Neural progenitor cell (in vitro differentiated cells): Measurements from ENCODE around the gene GHRHR. TPM values are rescaled to one million over a fixed set of nuclear protein-coding genes. Genes with fewer than 3 reads are reported as not detected.

Experiments used
- DNase-seq: peaks from one replicate; pipeline ENCODE4 v3.0.0-alpha.2; 2016; ENCODE audit warnings: low spot score
- H2AFZ ChIP-seq: fragments of 200-600 bp; sonication (generic); replicated peaks from 2 replicates; pipeline ENCODE4 v1.6.1; 2016; ENCODE audit warnings: antibody characterized with exemption
- H3F3A ChIP-seq: fragments of 200-600 bp; sonication (generic); 2 replicates; pipeline ENCODE4 v1.6.1; 2016; ENCODE audit warnings: antibody characterized with exemption, low read depth
- H3K27ac ChIP-seq: fragments of 200-600 bp; sonication (generic); 2 replicates; pipeline ENCODE4 v1.5.1; 2016; ENCODE audit warnings: mild to moderate bottlenecking
- H3K27me3 ChIP-seq: fragments of 200-600 bp; sonication (generic); 2 replicates; pipeline ENCODE4 v1.6.1; 2016; ENCODE audit warnings: mild to moderate bottlenecking, moderate library complexity
- H3K36me3 ChIP-seq: fragments of 200-600 bp; sonication (generic); 2 replicates; pipeline ENCODE4 v1.5.1; 2016
- H3K4me1 ChIP-seq: fragments of 200-600 bp; sonication (generic); 2 replicates; pipeline ENCODE4 v1.6.1; 2016; ENCODE audit warnings: mixed run types
- H3K4me2 ChIP-seq: fragments of 200-600 bp; sonication (generic); 2 replicates; pipeline ENCODE4 v1.6.1; 2016
- H3K4me3 ChIP-seq: fragments of 200-600 bp; sonication (generic); 2 replicates; pipeline ENCODE4 v1.5.1; 2016
- H3K79me2 ChIP-seq: fragments of 200-600 bp; sonication (generic); 2 replicates; pipeline ENCODE4 v1.6.1; 2016; ENCODE audit warnings: low read depth
- H3K9ac ChIP-seq: fragments of 200-600 bp; sonication (generic); 2 replicates; pipeline ENCODE4 v1.6.1; 2016
- H3K9me3 ChIP-seq: fragments of 200-600 bp; sonication (generic); 2 replicates; pipeline ENCODE4 v1.5.1; 2016; ENCODE audit warnings: low read depth
- H4K20me1 ChIP-seq: fragments of 200-600 bp; sonication (generic); 2 replicates; pipeline ENCODE4 v1.6.1; 2016; ENCODE audit warnings: low read depth
- H3K27ac Mint-ChIP-seq: 3 replicates; pipeline ENCODE4 v1.8.0; 2021; ENCODE audit warnings: mixed read lengths
- H3K27me3 Mint-ChIP-seq: 2 replicates; pipeline ENCODE4 v1.8.0; 2022; ENCODE audit warnings: low read depth, mild to moderate bottlenecking, inconsistent platforms, moderate library complexity, mixed read lengths; ENCODE audit not compliant: insufficient read depth
- H3K36me3 Mint-ChIP-seq: 3 replicates; pipeline ENCODE4 v1.8.0; 2021; ENCODE audit warnings: mixed read lengths
- H3K4me1 Mint-ChIP-seq: 3 replicates; pipeline ENCODE4 v1.8.0; 2021; ENCODE audit warnings: mixed read lengths
- H3K4me3 Mint-ChIP-seq: 3 replicates; pipeline ENCODE4 v1.8.0; 2021; ENCODE audit warnings: mild to moderate bottlenecking, moderate library complexity, mixed read lengths
- H3K9me3 Mint-ChIP-seq: 3 replicates; pipeline ENCODE4 v1.8.0; 2020; ENCODE audit warnings: mixed read lengths
- CTCF ChIP-seq: fragments of 200-600 bp; sonication (generic); IDR thresholded peaks from 2 replicates; pipeline ENCODE4 v1.5.1; 2017; ENCODE audit warnings: antibody characterized with exemption, mild to moderate bottlenecking
- EZH2 ChIP-seq: fragments of 200-600 bp; sonication (generic); IDR thresholded peaks from 2 replicates; pipeline ENCODE4 v1.6.1; 2017; ENCODE audit warnings: antibody characterized with exemption, mild to moderate bottlenecking, moderate library complexity
- EZH2phosphoT487 ChIP-seq: fragments of 200-600 bp; sonication (generic); IDR thresholded peaks from 2 replicates; pipeline ENCODE4 v1.6.1; 2017; ENCODE audit warnings: antibody characterized with exemption
- total RNA-seq: library from RNA; depleted of rRNA; stranded (reverse); fragments of >200 nt; gene quantifications from 2 replicates; pipeline ENCODE4 v1.2.3, GENCODE V29; 2015; ENCODE audit warnings: low replicate concordance

The GHRHR gene
- total RNA-seq, 1 donor from 2014 or later: not detected

- H3K9me3 ChIP-seq: no peaks in the 10 kb centered on the region
- H3K4me1 ChIP-seq: no peaks in the 10 kb centered on the region
- Mint-ChIP-seq H3K27me3 (peaks cover 4% of the 10 kb centered on the region), H3K36me3 (no peaks in the 10 kb centered on the region), H3K9me3 (peaks cover 3% of the 10 kb centered on the region), H3K4me3 (no peak overlapping the region), H3K4me1 (no peaks in the 10 kb centered on the region), H3K27ac (no peak overlapping the region)
- H3K9ac ChIP-seq: no peak overlapping the region
- H3K79me2 ChIP-seq: no peaks in the 10 kb centered on the region
- no peak for DNase-seq
- no peak overlapping the region for H3K4me2 ChIP-seq
- TF ChIP-seq EZH2 (no peak), EZH2phosphoT487 (no peak), CTCF (no peak)
- H2AFZ ChIP-seq: no peak overlapping the region
- no peak overlapping the region for H3K4me3 ChIP-seq
- no peaks in the 10 kb centered on the region for H4K20me1 ChIP-seq
- H3K27me3 ChIP-seq: peaks cover 3% of the 10 kb centered on the region
- H3K36me3 ChIP-seq: no peaks in the 10 kb centered on the region
- no peak overlapping the region for H3K27ac ChIP-seq
- no peaks in the 10 kb centered on the region for H3F3A ChIP-seq
Observed at GRCh38 chr7:30950197-30950596, 13.6 kb upstream of the GHRHR start.

DNA sequence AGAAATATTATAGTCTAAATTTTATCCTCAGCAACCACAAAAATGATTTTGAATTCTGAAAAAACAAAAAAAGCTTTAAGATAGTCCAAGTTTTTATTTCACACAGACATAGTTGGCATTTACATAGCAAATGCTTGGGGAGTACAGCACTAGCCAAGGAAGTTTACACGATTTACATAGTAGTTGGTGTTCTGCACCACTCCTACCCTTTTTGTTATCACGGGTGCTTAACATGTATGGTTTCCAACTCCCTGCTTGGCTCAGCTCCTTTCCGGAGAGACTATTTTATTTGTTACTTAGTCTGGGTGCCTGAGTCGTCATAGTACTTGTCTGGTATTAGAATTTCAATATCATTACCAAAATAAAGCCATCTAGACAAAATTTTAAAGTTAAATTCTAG is 8.8 kb upstream of the GHRHR start:
- Histone ChIP-seq H2AFZ (no peak overlapping the region), H3K4me2 (no peak overlapping the region), H4K20me1 (no peaks in the 10 kb centered on the region), H3K4me1 (no peaks in the 10 kb centered on the region), H3K9me3 (peaks cover 3% of the 10 kb centered on the region), H3K4me3 (no peak overlapping the region), H3K9ac (no peak overlapping the region), H3F3A (no peaks in the 10 kb centered on the region), H3K79me2 (no peaks in the 10 kb centered on the region), H3K36me3 (no peaks in the 10 kb centered on the region), H3K27ac (no peak overlapping the region), H3K27me3 (no peaks in the 10 kb centered on the region)
- H3K27ac Mint-ChIP-seq: no peak overlapping the region
- TF ChIP-seq CTCF (no peak), EZH2 (no peak)
- no peaks in the 10 kb centered on the region for H3K4me1 Mint-ChIP-seq
- no peak for DNase-seq
- peaks cover 10% of the 10 kb centered on the region for H3K9me3 Mint-ChIP-seq
- no peaks in the 10 kb centered on the region for H3K36me3 Mint-ChIP-seq
- no peak overlapping the region for H3K4me3 Mint-ChIP-seq
- H3K27me3 Mint-ChIP-seq: no peaks in the 10 kb centered on the region

- H3F3A ChIP-seq: no peaks in the 10 kb centered on the region
- H3K79me2 ChIP-seq: no peaks in the 10 kb centered on the region
- Mint-ChIP-seq H3K36me3 (no peaks in the 10 kb centered on the region), H3K27me3 (no peaks in the 10 kb centered on the region), H3K4me3 (no peak overlapping the region), H3K4me1 (no peaks in the 10 kb centered on the region), H3K9me3 (peaks cover 10% of the 10 kb centered on the region), H3K27ac (no peak overlapping the region)
- H4K20me1 ChIP-seq: no peaks in the 10 kb centered on the region
- TF ChIP-seq CTCF (no peak), EZH2phosphoT487 (no peak), EZH2 (no peak)
- no peaks in the 10 kb centered on the region for H3K27me3 ChIP-seq
- H3K27ac ChIP-seq: no peak overlapping the region
- no peaks in the 10 kb centered on the region for H3K36me3 ChIP-seq
- peaks cover 3% of the 10 kb centered on the region for H3K9me3 ChIP-seq
- DNase-seq: no peak
- H3K4me1 ChIP-seq: no peaks in the 10 kb centered on the region
- no peak overlapping the region for H3K4me2 ChIP-seq
- no peak overlapping the region for H2AFZ ChIP-seq
- no peak overlapping the region for H3K4me3 ChIP-seq
- no peak overlapping the region for H3K9ac ChIP-seq
Observed at GRCh38 chr7:30956704-30957103, 7.0 kb upstream of the GHRHR start.

DNA sequence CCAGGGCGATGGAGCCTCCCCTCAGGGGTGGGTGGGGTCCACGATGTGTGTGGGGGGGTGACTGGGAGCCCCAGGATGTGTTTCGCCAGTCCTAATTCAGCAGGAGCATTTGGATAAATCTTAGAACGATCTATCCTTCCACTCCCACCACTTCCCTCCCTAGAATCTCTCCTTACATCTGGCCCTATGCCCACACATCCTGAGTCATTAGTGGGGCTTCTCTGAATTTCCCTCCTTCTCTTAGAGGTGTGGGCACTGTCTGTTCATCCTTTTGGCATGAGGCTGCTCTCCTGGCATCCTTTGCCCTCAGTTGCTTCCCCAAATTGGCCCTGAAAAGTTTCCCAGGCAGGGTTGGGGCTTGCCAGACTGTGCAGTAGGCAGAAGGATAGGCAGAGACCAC is 1.6 kb downstream of the GHRHR start:
- Histone ChIP-seq H3F3A (no peaks in the 10 kb centered on the region), H2AFZ (no peak overlapping the region), H3K36me3 (no peaks in the 10 kb centered on the region), H3K4me2 (no peak overlapping the region), H3K9ac (no peak overlapping the region), H3K79me2 (no peaks in the 10 kb centered on the region), H4K20me1 (no peaks in the 10 kb centered on the region), H3K4me3 (no peak overlapping the region), H3K27me3 (no peaks in the 10 kb centered on the region), H3K9me3 (no peaks in the 10 kb centered on the region), H3K4me1 (no peaks in the 10 kb centered on the region), H3K27ac (no peak overlapping the region)
- H3K4me1 Mint-ChIP-seq: no peaks in the 10 kb centered on the region
- H3K27ac Mint-ChIP-seq: no peak overlapping the region
- H3K36me3 Mint-ChIP-seq: no peaks in the 10 kb centered on the region
- DNase-seq: no peak
- H3K9me3 Mint-ChIP-seq: no peaks in the 10 kb centered on the region
- no peak overlapping the region for H3K4me3 Mint-ChIP-seq
- no peak for TF ChIP-seq EZH2
- TF ChIP-seq CTCF: no peak
- TF ChIP-seq EZH2phosphoT487: no peak
- H3K27me3 Mint-ChIP-seq: peaks cover 8% of the 10 kb centered on the region
